ENCODE measurements around the gene SEMA5A. TPM values are rescaled to one million over a fixed set of nuclear protein-coding genes. Genes with fewer than 3 reads are reported as not detected.
A peak's percentile ranks its signal among the peaks of the same experiment; 100 is the strongest.

SEMA5A gene
- total RNA-seq, 2 experiments from 2014 or later, result not detected

GRCh38 chr5:9209846-9210492, 335.9 kb downstream of the SEMA5A start:
- Mint-ChIP-seq H3K27ac (no peak overlapping the region), H3K9me3 (no peaks in the 10 kb centered on the region), H3K36me3 (ENCODE audit: low read depth) (no peaks in the 10 kb centered on the region), H3K4me1 (ENCODE audit: low read depth) (no peaks in the 10 kb centered on the region), H3K4me3 (no peak overlapping the region), H3K27me3 (no peaks in the 10 kb centered on the region)
- ATAC-seq (no peak), DNase-seq (no peak)
- TF ChIP-seq CTCF (IDR thresholded peaks at IDR 0.05), result no peak
- intact Hi-C loops (cut with micrococcal nuclease), result no loop called here
- POLR2A ChIA-PET, result no interaction called here
- CTCF ChIA-PET, result interaction anchor here (1.4 kb wide), 1 partner anchor 1282 kb away, joined by 4 read pairs; no protein-coding TSS in a partner anchor

GRCh38 chr5:9207817-9208418, 338.0 kb downstream of the SEMA5A start:
- Mint-ChIP-seq H3K4me1 (ENCODE audit: low read depth) (no peaks in the 10 kb centered on the region), H3K9me3 (no peaks in the 10 kb centered on the region), H3K36me3 (ENCODE audit: low read depth) (no peaks in the 10 kb centered on the region), H3K27ac (no peak overlapping the region), H3K27me3 (no peaks in the 10 kb centered on the region), H3K4me3 (no peak overlapping the region)
- intact Hi-C loops (cut with micrococcal nuclease), result no loop called here
- TF ChIP-seq CTCF (IDR thresholded peaks at IDR 0.05), result peak; percentile 56
- CTCF ChIA-PET, result interaction anchor here (1.2 kb wide), 1 partner anchor 45 kb away, joined by 3 read pairs; no protein-coding TSS in a partner anchor
- no peak for ATAC-seq
- no peak for DNase-seq
- POLR2A ChIA-PET, result no interaction called here

- POLR2A ChIA-PET, result no interaction called here
- ATAC-seq, result no peak
- Mint-ChIP-seq H3K9me3 (no peaks in the 10 kb centered on the region), H3K36me3 (ENCODE audit: low read depth) (no peaks in the 10 kb centered on the region), H3K27ac (no peak overlapping the region), H3K27me3 (no peaks in the 10 kb centered on the region), H3K4me1 (ENCODE audit: low read depth) (no peaks in the 10 kb centered on the region), H3K4me3 (no peak overlapping the region)
- CTCF ChIA-PET, result no interaction called here
- intact Hi-C loops (cut with micrococcal nuclease), result no loop called here
- TF ChIP-seq CTCF (IDR thresholded peaks at IDR 0.05), result no peak
- DNase-seq, result no peak
Observed at GRCh38 chr5:9202636-9203035, 343.2 kb downstream of the SEMA5A start.

- ChIA-PET CTCF (no interaction called here), POLR2A (no interaction called here)
- Mint-ChIP-seq H3K27me3 (no peaks in the 10 kb centered on the region), H3K36me3 (ENCODE audit: low read depth) (no peaks in the 10 kb centered on the region), H3K9me3 (no peaks in the 10 kb centered on the region), H3K27ac (no peak overlapping the region), H3K4me3 (no peak overlapping the region), H3K4me1 (ENCODE audit: low read depth) (no peaks in the 10 kb centered on the region)
- DNase-seq, result no peak
- intact Hi-C loops (cut with micrococcal nuclease), result no loop called here
- TF ChIP-seq CTCF (IDR thresholded peaks at IDR 0.05), result no peak
- ATAC-seq, result no peak
Observed at GRCh38 chr5:9201761-9202160, 344.1 kb downstream of the SEMA5A start.

- Mint-ChIP-seq H3K36me3 (ENCODE audit: low read depth) (no peaks in the 10 kb centered on the region), H3K9me3 (peaks cover 1% of the 10 kb centered on the region), H3K27ac (no peak overlapping the region), H3K4me1 (ENCODE audit: low read depth) (no peaks in the 10 kb centered on the region), H3K27me3 (no peaks in the 10 kb centered on the region), H3K4me3 (no peak overlapping the region)
- intact Hi-C loops (cut with micrococcal nuclease), result no loop called here
- POLR2A ChIA-PET, result no interaction called here
- TF ChIP-seq CTCF (IDR thresholded peaks at IDR 0.05), result no peak
- DNase-seq (no peak), ATAC-seq (no peak)
- CTCF ChIA-PET, result no interaction called here
Observed at GRCh38 chr5:9201011-9201410, 344.9 kb downstream of the SEMA5A start.
